Lower leg skin (tissue), 4 donors: ENCODE measurements around the gene DOCK10. TPM values are rescaled to one million over a fixed set of nuclear protein-coding genes. Genes with fewer than 3 reads are reported as not detected.

Source experiments
- DNase-seq, 2 donors: peaks; one replicate each; pipeline ENCODE4 v3.0.0-alpha.2; 2019; ENCODE audit warnings: low spot score in 2 of 2
- H3K4me3 ChIP-seq: fragments of 200-600 bp; sonication (generic); 2 replicates; pipeline ENCODE4 v1.5.1; 2017; ENCODE audit warnings: mild to moderate bottlenecking, low read depth; ENCODE audit not compliant: poor library complexity, severe bottlenecking
- CTCF ChIP-seq, 3 donors: fragments of 450-650 bp; IDR thresholded peaks; one replicate each; pipeline ENCODE4 v1.5.1; 2016; ENCODE audit warnings: antibody characterized with exemption in 3 of 3, mild to moderate bottlenecking in 3 of 3, moderate library complexity in 2 of 3
- POLR2A ChIP-seq, 2 donors: fragments of 450-650 bp; IDR thresholded peaks; one replicate each; pipeline ENCODE4 v1.6.1; 2016 to 2017; ENCODE audit warnings: antibody characterized with exemption in 2 of 2, mild to moderate bottlenecking in 1 of 2, moderate library complexity in 1 of 2
- WGBS, 2 donors: methylation state at CpG; one replicate each; pipeline ENCODE4 v1.1.5; 2018; 5-methylcytosine and 5-hydroxymethylcytosine counted together
- intact Hi-C: fragments of 100-400 bp; cut with DNase I; formaldehyde crosslinking; loops from one replicate; pipeline ENCODE4 v1.15.0; 2023; ENCODE audit warnings: low total_unique reads
- total RNA-seq, 4 donors: library from RNA; depleted of rRNA; stranded (reverse); fragments of >200 nt; gene quantifications; one replicate each; pipeline ENCODE4 v1.1.0, GENCODE V29; 2016

DOCK10 gene
- total RNA-seq, 4 donors from 2014 or later, result 6.2 to 16.5 (median 14.0) TPM

DNA sequence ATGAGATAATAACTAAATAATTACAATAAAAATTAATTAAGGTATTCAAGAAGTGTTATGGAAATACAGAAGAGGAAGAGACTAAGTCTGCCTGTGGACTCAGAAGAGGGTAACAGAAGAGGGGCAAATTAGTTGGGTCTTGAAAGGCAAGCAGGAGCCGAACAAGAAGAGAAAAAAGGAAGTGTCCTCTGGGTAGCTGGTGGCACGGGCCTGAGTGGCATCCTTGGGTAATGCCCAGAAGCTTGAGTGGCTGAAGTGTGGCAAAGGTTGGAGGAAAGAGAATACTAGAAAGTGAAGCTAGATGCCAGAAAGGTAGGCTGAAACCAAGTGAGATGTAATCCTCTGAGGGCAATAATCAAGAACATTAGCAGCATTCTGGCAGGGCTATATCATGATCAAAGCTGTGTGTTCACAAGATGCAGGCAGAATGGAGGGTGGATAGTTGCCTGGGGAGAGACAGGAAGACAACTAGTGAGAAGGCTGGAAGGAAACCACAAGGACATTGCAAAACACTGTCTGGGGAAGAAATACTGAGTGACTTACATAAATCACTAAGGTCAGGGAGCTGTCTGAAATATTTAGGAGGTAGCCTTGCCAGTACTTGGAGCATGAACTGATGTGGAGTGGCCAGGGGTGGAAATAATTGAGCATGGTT lies 16.2 kb downstream of the DOCK10 start:
- H3K4me3 ChIP-seq, result no peak overlapping the region
- intact Hi-C loops, result no loop called here
- no peak for DNase-seq
- WGBS, 2 donors, result 73 to 80% methylated on average over 2 of the region's 2 CpGs
- TF ChIP-seq POLR2A (IDR thresholded peaks at IDR 0.05), result no peak
- no peak for TF ChIP-seq CTCF (IDR thresholded peaks at IDR 0.05)

GRCh38 chr2:225022188-225022587 lies 20.1 kb downstream of the DOCK10 start:
- no peak overlapping the region for H3K4me3 ChIP-seq
- no peak for DNase-seq
- intact Hi-C loops, result no loop called here
- 44 to 58% methylated on average over 4 of the region's 4 CpGs for WGBS, 2 donors
- TF ChIP-seq POLR2A (IDR thresholded peaks at IDR 0.05), result no peak
- TF ChIP-seq CTCF (IDR thresholded peaks at IDR 0.05), result no peak

DNA sequence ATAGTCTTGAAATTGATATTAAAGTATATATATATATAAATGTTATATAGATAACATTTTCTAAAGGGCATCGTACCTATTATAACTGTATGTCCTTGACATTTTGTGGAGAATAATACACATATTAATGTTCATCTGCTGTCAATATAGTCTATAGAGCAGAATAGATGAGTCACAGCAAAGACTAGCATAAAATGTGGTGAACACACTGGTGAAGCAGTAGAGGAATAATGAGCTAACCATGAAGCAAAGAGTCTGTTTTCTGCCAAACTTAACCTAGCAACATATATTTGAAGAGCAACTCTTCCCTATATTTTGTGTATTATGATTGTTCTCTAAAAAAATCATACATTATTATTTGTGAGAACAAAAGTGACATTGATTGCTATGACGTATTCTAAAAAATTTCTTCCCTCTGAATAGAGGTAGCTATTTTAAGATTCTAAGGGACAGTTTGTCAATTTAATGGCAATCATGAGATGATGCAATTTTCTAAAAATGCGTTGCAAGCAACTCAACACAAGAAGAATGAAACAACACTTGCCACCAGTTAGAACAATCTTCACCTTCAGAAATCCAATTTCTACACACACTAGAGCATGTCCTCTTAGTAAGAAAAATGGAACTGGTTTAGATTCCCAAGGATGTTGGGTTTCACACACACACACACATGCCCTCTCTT lies 22.0 kb downstream of the DOCK10 start:
- WGBS, 2 donors, result 90 to 93% methylated on average over 3 of the region's 3 CpGs
- intact Hi-C loops, result no loop called here

GRCh38 chr2:225019105-225019504 lies 23.2 kb downstream of the DOCK10 start:
- TF ChIP-seq CTCF (IDR thresholded peaks at IDR 0.05), result no peak
- TF ChIP-seq POLR2A (IDR thresholded peaks at IDR 0.05), result no peak
- no peak for DNase-seq
- H3K4me3 ChIP-seq, result no peak overlapping the region
- 93 to 94% methylated on average over 4 of the region's 4 CpGs for WGBS, 2 donors
- intact Hi-C loops, result no loop called here

More for the DNA sequence above, 22.0 kb downstream of the DOCK10 start:
- DNase-seq, result no peak
- no peak overlapping the region for H3K4me3 ChIP-seq
- no peak for TF ChIP-seq CTCF (IDR thresholded peaks at IDR 0.05)
- no peak for TF ChIP-seq POLR2A (IDR thresholded peaks at IDR 0.05)

- TF ChIP-seq POLR2A (IDR thresholded peaks at IDR 0.05) (no peak), CTCF (IDR thresholded peaks at IDR 0.05) (no peak)
- no peak overlapping the region for H3K4me3 ChIP-seq
- 71 to 78% methylated on average over 3 of the region's 3 CpGs for WGBS, 2 donors
- DNase-seq, result no peak
- intact Hi-C loops, result no loop called here
These were observed 24.6 kb downstream of the DOCK10 start for GRCh38 chr2:225017713-225018112.
